CD4-positive, alpha-beta T cell treated with Interleukin-17A for 4 hours (primary cell): ENCODE measurements around the gene NPM3.

ENCODE experiments used
- DNase-seq: peaks from one replicate; pipeline ENCODE4 v3.0.0-alpha.2; 2020; ENCODE audit warnings: mixed read lengths

Gene NPM3

DNA sequence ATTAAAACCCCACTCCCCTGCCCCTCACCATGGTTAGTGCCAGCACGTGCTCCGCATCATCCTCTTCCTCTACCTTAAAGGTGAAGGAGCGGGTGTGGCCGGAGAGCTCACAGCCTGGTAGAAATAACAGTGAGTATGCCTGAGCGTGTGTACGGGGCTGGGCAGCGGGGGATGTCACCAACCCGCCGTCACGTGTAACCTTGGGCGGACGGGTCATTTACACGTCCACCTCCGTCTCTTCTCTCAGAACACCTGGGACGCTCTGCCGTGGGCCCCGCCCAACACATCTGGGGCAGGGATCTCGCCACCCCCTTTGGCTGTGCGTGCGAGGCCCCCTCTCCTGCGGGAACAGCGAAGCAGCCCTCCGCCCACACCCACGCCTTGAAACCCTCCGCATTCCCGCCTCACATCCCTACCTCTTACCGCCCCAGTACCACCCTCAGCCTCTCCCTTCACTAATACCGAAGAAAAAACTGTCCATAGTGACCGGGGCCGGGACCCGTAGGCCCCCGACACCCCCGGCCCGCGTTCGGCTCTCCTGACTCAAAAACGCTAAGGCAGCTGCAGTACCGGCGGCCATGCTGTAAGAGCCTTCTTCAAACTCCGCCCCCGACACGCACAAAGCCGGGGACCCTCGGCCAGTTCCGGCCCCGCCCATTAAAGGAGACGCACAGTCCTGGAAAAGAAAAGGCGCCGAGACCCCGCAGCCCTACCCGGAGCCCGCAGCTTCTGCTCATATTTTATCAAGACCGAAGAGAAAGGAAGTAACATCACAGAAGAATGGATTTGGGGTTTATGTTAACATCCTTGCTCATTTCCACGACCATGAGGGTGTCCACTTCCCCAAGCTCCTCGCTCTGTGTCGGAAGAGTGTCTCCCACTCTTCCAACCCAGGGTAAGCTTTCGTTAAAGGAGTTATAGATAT is at the start of gene NPM3:
Gene NPM3 (minus strand): TSS at position 636 of the 925 bp plus-strand sequence. CDS start 56 bp downstream, at position 580.
- DNase-seq: peak; percentile 85

- no peak for DNase-seq
These were observed 49.1 kb upstream of the NPM3 start for GRCh38 chr10:101832325-101832771.

DNA sequence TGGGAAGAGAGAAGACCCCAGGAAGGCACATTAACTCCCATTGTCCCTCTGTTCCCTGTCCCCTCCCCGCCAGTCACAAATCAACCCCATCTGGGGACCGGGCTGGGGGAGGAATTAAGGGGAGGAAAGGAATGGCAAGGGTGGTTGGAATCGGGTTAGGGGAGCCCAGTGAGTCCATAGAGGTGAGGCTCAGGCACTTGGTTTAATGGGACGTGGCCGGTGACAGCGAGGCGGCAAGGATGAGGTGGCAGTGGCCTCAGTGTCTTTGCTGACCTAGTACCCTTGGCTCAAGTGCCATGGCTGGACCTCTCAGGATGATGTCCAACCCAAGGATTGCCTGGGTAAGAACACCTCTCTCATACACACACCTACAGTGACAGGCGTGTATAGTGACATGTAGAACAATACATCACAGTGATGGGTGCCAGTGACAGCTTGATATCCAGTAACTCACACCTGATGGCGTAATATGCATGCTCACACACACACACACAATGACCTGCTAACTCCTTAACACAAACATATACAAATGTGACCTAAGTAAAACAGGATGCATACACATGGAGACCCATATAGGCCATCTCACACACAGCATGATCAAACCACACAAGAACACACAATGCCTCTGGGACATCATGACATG is 48.0 kb upstream of the NPM3 start:
- DNase-seq: no peak

- peak; percentile 98 for DNase-seq
These were observed 47.3 kb upstream of the NPM3 start for GRCh38 chr10:101830322-101831168.

GRCh38 chr10:101829561-101830315 is 46.5 kb upstream of the NPM3 start:
- peak; percentile 82 for DNase-seq

DNA sequence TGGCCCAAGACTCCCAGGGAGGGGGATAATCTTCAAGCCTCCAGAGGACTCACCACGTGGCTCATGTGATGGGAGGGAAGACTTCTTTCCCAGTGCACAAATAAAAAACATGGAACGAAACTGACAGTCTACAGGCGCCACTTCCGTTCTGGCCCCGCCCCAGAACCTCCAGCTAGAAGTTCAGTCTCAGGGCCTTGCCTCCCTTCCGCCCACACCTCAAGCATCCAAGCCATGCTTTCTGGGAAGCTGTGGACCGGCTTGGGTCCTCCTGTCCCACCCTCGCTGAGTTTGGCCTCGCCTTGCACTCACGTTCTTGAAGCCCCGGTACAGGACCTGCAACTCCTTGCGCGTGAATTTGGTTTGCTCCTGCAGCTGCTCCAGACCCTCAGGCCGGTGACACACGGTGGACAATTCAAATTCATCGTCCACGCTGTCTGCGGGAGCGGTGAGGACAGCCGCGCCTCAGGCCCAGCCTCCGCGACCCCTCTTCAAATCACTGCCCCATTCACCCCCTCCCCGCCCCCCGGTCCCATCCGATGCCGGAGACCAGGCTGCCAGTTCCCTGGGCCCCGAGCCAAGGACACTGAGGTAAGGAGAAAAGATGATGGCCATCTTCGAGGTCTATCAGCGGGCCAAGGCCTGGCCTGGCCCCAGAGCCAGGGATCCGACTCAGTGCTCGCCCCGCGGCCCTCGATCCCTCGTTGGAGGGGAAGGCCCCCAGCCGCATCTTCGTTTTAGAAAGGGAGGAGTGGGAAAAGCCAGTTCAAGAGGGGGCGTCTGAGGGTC is 45.7 kb upstream of the NPM3 start:
- no peak for DNase-seq

GRCh38 chr10:101827919-101828600 is 44.8 kb upstream of the NPM3 start:
- no peak for DNase-seq

GRCh38 chr10:101826852-101827434 is 43.7 kb upstream of the NPM3 start:
- DNase-seq: no peak

DNA sequence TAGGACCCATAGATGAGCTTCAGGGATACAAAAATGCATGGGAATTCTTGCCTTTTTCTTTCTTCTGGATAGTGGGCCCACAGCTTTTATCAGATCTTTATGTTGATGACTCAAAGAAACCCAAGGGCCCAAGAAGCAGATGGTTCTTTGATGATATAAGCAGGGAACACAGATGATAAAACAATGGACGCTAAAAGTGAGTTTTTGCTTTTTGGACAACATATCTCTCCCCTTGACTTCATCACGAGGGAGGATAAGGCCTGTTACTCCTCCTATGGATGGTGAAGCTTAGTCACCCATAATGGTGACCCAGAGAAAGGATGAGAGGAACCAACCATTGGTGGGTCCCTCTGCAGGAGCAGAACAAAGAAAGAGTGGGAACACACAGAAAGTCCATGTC is 41.5 kb upstream of the NPM3 start:
- DNase-seq: no peak

DNA sequence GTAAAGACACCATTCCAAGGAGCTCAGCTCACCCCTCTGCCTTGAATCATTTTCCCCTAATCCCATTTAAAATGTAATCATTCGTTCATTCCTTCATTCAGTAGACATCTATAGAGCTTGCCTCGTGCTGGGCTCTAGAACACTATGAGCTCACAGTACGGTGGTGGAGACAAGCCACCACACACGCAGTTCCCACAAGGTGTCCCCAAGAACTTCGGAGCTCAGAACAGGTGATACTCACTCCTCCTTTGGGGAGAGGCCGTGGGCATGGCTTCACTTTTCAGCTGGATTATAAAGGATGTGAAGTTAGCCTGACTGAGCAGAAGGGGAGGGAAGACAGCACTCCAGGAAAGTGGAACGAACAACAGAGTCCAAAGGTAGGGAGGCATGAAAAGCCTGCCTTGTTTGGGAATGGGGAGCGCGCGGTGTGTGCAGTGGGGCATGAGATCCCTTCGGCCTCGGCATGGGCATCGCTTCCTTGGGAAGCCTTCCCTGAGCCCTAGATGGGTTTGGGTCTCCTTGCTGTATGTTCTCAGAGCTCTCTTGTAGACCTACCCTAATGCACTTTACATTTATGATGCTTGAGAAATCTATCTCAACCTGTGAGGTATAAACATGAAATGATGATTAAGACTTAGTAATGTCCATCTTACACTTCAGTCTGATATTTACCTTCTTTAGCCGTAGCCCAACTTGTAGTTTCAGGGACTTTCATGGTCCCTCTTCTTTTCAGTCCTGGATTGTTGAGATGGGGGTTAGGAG is 35.8 kb upstream of the NPM3 start:
- no peak for DNase-seq

- DNase-seq: peak; percentile 98
These were observed 35.0 kb upstream of the NPM3 start, which contains the start of gene OGA for GRCh38 chr10:101818119-101818871. Gene OGA, minus strand, starts transcription at chr10:101818444. Its CDS starts 422 bp downstream, at chr10:101818022.

GRCh38 chr10:101817337-101818118 is 34.3 kb upstream of the NPM3 start:
- peak; percentile 49 for DNase-seq

- no peak for DNase-seq
These were observed 33.7 kb upstream of the NPM3 start for GRCh38 chr10:101816913-101817336.

- no peak for DNase-seq
These were observed 33.1 kb upstream of the NPM3 start for GRCh38 chr10:101816376-101816775.

GRCh38 chr10:101814466-101815071 is 31.3 kb upstream of the NPM3 start:
- DNase-seq: no peak

GRCh38 chr10:101812606-101813005 is 29.4 kb upstream of the NPM3 start:
- no peak for DNase-seq

DNA sequence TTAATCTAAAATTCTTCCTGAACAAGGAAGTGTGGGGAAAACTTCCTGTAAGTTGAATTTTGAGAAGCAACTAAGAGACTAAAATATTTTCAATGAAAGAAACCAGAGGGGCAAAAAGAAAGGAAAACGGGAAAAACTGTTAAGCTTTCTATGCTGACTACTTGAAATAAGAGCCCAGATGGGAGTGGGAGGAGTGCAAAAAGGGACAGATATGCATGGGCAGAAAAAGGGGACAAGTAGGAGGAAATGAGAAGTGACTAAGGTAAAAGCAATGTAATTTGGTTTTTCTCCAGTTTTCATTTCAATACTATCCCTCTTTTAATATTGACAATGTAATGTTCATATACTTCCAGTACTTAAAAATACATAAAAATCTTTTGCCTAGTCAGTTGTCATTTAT is 23.9 kb upstream of the NPM3 start:
- DNase-seq: no peak
